ENCODE results near the gene GNA12.

GRCh38 chr7:2718296-2718965 is 125.7 kb downstream of the GNA12 start:
- TF ChIP-seq CTCF (IDR thresholded peaks at IDR 0.05) = no peak
- TF ChIP-seq POLR2A (IDR thresholded peaks at IDR 0.05) = no peak

All from adrenal gland (tissue), 5 donors.